Activated T-cell treated with anti-CD3 and anti-CD28 coated beads, Interleukin-2, amount 50 U/mL, for 48 hours (primary cell): ENCODE data around the gene CYGB.
"Not testable (repeated sequence)": the region's sequence is repeated elsewhere in the genome, so short reads cannot be mapped to it uniquely, and the experiment has no call there.

ENCODE experiments used
- DNase-seq, 2 experiments: peaks; one replicate each; pipeline ENCODE4 v3.0.0-alpha.2; 2020

CYGB gene

DNA sequence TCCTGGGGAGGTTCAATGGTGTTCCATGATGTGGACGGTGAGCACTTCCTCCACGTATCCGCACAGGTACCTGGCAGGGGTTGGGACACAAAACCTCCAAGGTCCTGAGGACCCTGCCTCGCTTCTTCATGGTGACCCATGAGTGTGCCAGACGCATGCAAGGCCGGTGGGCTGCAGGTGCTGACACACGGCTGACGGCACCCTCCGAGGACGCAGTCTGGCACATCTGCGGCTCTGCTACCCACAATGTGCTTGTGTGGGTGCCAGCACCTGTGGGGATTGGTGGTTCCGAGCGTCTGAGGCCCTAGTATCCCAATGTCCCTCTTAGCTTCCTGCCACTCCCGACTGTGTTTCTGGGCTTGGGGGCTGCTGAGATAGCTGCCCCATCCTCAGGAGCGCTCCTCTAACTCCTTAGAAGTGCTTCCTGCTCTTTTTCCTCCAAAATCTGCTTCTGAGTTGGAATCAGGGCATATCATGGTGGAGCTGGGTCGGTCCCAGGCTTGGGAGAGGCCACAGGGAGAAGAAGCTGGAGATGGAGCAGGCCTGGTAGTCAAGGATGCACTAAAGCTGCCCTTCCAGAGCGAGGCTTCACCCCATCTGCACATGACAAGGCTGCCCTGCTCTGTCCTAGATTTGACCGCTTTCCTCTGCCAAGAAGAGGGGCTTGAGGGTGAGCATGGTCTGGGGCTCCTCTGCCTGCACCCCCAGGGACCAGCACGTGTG is 1.6 kb downstream of the CYGB start:
- no peak for DNase-seq

DNA sequence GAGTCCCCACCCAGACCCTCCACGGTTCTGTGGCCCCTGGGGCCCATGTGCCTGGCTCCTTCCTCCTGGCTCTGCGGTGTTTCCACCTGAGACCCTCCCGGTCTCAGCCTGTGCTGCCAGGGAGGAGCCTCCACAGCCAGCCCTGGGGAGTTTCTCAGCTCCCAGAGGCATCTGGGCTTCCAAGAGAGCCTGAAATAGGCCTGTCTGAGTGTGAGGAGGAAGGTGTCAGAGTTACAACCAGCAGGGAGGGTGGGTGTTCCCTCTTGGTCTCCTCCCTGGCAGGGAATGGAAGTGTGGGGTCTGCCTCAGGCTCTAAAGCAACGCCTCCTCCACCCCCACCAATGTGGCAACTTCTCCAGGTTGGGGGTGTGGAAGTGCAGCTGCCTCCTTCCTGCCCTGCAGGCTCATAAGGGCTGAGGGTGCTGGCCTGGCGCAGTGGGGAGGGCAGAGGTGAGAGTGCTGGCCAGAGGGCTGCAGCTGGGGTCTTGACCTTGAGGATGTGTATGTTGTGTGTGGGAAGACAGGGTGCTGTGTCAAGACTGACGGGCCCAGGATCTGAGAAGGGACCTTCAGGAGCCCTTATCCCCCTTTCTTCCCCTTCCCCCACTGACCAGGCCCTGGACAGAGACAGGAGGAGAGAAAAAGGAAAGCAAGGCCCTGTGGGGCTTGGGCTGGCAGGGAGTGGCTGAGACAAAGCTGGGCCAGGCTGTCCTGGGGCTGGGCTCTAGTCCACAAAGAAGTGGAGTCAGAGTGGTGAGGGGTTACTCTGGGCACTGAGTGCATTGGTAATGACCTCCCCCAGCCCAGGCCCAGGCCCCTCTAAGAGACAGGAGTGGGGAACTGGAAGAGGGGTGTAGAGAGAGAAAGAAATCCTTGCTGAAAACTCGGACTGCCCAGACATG is 2.4 kb downstream of the CYGB start:
- no peak for DNase-seq

DNA sequence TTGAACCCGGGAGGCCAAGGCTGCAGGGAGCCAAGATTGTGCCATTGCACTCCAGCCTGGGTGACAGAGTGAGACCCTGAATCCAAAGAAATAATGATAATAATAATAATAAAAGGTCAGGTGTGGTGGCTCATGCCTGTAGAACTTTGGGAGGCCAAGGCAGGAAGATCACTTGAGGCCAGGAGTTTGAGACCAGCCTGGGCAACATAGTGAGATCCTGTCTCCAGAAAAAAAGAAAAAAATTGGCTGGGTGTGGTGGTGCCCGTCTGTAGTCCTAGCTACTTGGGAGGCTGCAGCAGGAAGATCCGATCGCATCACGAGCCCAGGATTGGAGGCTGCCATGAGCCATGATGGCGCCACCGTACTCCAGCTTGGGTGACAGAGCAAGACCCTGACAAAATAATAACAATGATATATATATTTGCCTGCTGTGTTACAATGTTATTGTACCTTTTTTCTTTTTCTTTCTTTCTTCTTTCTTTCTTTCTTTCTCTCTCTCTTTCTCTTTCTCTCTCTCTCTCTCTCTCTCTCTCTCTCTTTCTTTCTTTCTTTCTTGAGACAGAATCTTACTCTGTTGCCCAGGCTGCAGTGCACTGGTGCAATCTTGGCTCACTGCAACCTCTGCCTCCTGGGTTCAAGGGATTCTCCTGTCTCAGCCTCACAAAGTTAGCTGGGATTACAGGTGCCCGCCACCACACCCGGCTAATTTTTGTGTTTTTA is 3.7 kb downstream of the CYGB start:
- DNase-seq = not testable (repeated sequence)

DNA sequence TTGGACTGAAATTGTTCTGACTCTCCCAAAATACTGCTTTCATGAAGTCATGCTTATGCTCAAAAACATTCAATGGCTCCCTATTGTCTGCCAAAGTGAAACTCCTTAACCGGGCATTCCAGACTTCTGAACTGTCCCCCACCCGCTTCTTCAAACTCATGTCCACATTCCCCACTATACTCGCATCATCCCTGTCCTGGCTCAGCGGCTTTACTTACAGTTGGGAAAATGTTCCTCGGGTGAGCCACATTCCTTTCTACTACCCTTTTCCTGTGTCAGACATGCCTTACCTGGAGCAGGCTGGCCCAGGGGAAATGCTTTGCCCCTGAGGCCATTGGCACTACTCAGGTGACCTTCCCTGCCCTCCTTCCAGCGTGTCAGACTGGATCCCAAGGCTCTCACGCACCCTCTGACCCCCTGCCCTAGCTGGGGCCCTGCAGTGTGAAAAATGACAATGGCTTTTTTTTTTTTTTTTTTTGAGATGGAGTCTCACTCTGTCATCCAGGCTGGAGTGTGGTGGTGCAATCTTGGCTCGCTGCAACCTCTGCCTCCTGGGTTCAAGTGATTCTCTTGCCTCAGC is 5.3 kb downstream of the CYGB start:
- no peak for DNase-seq

DNA sequence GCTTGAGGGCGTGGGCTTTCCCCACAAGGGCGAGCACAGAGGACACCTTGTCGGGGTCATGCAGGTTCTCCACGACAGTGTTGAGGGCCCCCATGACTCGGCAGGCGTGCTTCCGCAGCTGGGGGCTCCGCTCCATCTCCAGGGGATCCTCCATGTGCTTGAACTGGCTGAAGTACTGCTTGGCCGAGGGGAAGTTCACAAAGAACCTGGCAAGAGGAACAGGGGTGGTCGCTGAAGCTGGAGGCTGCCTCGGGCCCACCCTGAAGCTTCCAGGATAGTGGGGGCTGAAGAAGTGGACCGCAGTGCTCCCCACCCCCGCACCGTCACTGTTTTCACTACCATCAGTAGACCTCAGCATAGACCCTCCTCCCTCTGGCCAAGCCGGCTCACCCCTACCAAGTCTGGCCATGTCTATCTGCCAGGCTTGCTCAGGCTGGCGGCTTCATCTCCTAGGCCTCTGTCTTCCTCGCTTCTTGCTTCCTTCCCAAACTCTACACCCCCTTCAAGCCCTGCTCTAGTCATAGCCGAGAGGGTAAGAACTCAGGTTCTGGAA is 5.9 kb downstream of the CYGB start:
- DNase-seq = no peak

DNA sequence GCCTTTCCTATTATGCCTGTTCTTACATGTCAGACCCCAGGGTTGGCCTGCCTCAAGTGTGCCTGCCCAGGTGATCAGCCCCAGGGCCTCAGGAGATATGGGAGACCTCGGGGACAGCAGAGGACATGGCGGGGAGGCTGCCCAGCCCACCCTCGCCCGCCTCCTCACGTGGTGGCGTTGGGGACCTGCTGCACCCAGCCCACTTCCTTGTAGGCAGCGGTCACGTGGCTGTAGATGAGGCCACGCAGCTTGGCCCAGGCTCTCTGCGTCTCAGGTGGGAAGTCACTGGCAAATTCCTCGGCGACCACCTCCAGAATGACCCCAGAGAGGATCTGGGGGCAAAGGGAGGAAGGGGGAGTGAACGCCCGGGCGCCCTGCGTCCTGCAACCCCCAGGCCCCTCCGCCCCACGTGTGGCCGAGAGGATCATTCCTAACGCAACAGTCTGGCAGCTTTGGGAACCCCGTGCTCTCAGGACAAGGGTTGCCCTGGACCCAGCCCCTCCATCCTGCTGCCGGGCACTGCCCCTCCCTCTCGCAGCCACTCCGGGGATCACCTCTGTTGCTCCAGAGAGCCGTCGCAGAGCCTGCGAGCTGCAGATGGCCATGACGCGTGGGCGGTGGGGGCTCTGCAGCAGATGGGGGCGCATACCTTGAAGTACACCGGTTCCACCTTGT is 6.6 kb downstream of the CYGB start:
- no peak for DNase-seq

DNA sequence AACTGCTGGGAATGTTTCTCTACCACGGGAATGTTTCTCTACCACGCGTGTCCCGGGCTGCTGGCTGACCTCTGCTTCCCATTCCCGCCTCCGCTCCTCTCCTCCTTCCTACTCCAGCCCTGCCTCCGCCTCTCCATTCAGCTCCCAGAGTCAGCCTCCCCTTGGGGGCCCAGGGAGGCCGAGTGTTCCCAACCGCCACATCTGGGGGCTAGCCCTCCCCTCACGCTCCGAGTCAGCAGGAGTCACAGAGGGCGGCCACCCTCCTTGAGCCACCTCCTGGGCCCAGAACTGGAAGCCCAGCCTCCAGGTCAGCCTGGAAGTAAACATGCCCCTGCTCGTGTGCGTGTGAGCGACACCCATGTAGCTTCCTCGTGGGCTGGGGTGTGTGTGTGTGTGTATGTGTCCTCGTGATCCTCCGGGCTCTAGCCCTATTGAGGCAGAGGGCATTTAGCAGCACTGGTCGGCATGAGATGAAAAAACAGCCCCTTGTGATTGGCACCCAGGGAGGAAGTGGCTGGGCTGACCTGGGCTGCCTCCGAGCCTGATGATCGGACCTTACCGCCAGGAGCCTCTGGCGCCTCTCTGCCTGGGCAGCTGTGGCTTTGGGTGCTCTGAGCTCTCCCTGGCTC is 7.3 kb downstream of the CYGB start:
- no peak for DNase-seq

DNA sequence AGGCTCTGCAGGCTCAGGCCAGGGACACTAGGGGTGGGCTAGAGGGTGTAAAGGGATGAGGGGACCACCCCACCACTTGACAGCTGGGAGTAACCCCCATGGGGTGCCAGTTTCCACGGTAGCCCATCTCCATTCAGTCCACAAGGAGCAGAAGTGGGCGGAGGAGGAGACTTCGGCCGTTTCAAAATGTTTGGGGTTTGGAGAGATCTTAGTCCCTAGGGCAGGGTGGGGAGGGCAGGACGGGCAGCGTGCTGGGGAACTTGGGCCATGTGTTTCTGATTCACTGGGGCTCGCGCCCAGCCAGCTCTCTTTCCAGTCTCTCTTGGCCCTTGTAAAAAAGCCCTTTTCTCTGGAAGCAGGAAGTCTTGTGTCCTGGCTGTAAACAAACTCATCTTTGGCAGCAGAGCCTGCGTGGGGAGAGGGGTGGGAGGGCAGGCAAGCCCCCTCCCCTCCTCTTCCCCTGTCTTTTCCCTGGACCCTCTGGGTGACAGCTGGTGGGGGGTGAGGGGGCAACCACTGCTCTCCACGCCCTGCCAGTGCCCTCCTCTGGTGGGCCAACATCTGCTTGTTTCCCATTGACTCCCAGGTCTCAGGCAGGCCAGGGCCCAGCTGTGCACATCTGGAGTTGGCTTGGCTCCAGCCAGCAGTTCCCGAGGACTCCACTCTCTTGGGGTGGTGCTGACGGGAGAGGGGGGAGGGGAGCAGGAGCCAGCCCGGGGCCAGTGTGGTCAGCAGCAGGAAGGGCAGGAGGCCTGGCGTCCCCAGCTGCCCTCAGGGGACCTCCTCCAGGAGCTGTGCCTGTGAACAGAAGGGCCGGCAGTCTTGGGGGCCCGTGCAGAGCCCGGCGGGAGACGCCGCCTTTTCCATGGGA is 8.1 kb downstream of the CYGB start:
- no peak for DNase-seq

DNA sequence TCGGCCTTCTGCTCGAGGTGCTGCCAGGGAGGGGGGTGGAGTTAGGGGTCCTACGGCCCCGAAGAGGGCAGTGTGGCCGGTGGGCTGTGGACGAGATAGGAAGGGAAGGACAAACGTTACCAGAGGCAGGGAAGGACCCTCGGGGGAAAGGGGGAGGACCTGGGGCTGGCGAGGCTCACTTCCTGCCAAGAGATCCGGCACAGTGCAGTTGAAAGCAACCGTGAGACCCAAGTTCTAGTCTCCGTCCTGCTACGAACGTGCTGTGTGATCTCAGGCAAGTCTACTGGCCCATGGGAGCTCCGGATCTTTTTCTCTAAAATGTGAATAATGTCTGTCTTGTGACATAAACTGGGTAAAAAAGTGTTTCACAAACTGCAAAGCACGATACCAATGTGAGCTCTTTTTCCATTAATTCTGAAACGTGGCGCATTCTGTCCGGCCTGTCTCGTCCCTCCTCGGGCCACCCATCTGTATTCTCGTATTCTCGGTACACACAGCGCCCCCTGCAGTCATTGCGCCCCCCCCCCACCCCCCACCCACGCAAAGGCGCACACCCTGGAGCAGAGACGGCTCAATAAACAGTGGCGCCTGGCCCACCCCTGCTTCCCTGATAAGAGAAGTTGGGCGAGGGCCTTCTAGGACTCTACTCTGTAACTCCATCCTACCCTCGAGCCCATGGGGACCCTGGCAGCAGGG is 8.8 kb downstream of the CYGB start:
- no peak for DNase-seq

DNA sequence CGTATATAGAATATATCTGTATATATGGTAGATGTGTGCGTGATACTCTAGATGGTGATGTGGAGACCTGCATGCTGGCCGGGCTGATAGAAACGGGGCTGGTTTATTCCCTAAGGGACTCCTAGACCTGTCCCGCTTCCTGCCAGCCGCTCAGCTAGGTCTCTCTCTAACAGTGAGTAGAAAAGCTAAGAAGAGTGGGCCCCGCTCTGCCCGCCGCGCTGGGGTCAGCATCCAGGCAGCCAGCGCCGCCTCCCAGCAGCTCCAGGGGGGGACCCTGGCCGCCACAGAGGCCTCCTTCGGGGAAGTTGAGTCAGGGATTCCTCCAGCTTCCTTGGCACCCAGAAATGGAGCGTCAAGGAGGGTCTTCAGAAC is 9.4 kb downstream of the CYGB start:
- DNase-seq = no peak

DNA sequence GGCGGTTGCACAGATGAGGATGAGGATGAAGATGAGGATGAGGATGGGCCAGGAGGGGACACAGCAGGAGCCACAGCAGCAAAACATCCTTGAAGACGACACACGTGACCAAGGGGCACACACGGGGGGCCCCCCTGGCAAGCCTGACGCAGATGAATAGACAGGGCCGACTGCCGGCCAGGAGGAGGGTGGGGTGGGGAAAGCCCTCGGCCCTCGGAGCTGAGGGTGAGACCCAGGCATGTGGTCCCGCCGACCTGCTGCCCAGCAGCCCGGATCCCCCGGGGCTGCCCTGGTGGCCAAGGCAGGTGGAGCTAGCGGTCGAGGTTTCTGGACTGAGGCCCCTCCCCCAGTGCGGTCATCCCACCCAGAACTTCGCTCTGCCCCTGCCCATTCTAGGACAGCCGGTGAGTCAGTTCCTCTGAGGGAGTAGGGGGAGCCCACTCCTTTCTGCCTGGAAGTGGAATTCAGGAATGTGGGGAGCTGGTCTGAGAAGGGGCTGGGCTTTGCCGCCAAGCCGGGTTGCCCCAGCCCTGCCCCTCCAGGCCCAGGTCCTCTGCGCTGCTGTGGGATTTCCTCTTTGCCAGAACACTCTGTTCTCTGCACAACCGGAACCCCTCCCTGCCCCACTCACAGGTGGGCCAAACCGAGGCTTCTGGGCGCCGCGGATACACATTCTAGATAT is 9.9 kb downstream of the CYGB start:
- DNase-seq = no peak

DNA sequence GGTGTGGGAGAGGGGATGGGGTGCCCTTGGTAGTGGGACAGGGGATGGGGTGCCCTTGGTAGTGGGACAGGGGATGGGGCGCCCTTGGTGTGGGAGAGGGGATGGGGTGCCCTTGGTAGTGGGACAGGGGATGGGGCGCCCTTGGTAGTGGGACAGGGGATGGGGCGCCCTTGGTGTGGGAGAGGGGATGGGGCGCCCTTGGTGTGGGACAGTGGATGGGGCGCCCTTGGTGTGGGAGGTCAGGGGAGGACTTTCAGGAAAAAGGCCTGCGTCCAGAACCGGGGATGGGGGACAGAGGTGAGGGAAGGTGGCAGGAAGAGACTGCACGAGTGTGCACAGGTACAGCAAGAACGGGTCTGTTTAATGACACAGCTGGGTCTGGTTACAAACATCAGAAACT is 10.5 kb downstream of the CYGB start:
- not testable (repeated sequence) for DNase-seq

DNA sequence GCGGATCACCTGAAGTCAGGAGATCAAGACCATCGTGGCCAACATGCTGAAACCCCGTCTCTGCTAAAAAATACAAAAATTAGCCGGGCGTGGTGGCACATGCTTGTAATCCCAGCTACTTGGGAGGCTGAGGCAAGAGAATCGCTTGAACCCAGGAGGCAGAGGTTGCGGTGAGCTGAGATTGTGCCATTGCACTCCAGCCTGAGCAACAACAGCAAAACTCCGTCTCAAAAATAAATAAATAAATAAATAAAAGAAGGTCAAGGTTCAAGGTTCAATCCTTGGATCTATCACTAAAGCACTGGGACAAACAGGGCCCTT is 12.0 kb downstream of the CYGB start:
- DNase-seq = not testable (repeated sequence)

DNA sequence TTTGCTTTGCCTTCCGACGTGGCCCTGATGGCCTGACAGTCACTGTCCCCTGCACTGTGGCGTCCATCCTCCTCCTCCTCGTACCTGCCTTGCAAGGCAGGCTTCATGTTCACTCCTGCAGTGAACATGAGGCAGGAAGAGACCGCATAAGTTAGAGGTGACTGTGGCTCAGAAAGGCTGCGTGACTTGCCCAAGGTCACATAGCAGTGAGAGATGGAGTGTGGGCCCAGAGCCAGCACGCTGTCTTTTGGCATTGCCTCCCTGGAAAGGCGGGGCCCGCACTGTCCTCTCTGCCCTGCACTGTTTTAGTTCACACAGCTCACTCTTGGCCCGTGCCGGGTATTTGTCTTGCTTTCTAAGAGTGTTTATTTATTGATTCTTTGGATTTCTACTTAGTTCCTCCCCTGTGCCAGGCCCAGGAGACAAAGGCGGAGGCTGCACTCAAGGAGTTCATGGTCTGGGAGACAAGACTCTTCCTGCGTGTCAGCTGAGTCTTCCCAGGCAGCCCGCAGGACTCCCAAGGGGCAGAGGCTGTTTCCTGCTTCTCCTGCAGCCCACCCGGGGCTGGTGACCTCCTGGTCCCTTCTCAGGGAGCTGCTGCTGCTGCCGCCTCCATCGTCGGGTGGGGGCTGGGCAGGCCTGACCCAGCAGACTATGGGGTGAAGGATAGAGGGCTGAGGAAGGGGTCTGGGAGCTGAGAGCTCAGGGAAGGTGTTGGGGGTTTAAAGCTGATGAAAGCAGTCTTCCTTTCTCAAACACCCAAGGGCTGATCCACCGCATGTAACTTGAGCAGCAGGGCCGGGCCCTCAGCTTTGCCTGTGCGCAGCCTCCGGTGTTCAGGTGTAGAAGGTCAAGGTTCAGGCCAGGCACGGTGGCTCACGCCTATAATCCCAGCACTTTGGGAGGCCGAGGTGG is 12.7 kb downstream of the CYGB start:
- no peak for DNase-seq

DNA sequence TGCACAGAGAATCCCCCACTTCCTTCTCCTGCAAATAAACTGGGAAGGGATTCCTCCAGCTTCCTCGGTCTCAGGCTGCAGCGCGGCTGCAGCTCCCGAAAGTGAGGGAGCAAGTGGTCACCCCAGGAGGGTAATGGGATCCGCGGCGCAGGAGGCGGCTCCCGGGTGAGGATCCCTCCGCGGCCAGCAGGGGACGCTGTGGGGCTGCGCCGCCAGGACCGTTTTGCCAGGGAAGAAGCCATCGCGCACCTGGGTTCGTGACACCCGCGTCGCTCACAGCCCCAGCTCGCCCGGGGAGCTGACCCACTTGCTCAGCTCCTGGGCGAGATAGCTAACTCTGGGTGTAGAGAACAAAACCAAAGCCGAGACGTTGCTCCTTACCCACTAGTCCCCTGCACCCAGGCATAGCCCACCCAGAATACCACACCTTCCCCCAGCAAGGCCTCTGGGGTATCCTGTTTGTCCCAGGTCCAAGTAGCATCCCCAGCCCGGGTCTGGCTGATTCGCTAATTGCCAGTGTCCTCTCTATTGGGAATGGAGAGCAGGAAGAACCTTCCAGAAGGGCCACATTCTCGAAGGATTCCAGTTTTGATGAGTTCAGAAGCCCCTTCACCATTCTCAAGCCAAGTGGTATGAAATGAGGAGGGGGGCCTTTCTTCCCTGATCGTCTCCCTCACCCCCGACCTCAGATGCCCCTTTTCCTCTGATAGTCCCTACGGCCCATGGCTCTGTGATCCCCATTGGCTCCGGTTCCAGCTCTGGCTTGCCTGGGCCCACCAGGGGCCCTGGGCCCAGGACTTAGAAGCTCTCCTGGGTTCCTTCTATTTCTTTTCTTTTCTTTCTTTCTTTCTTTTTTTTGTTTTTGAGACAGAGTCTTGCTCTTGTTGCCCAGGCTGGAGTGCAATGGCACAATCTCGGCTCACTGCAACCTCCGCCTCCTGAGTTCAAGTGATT is 14.1 kb downstream of the CYGB start:
- peak; percentile 86 to 92 for DNase-seq

DNA sequence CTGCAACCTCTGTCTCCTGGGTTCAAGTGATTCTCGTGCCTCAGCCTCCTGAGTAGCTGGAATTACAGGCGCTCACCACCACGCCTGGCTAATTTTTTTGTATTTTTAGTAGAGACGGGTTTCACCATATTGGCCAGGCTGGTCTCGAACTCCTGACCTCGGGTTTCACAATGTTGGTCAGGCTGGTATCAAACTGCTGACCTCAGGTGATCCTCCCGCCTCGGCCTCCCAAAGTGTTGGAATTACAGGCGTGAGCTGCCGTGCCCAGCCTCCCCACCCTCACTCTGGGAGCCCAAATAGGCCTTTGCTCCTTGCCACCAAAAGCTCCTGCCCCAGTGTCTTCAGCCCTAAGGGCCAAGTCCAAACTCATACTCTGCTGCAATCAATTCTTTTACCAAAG is 15.8 kb downstream of the CYGB start:
- not testable (repeated sequence) for DNase-seq

DNA sequence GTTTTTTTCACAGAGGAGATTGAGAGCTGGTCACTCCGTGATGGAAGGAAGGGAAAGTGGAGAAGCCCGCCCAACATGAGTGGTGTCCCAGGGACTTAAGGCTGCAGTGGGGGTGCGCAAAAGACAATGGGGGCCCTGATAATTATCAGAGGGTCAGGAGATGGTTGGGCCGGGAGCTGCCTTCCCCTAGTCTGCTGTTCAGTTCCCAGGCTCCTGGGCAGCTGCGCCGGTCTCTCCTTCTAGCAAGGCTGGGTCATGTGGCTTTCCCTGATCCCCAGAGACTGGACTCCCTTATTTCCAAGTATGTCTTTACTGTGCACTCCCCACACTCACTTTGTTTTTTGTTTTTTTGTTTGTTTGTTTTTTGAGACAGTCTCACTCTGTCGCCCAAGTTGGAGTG is 16.2 kb downstream of the CYGB start:
- no peak for DNase-seq
